Temporal lobe (tissue), 1 donor: ENCODE data around the gene APOBEC3A. TPM values are rescaled to one million over a fixed set of nuclear protein-coding genes. Genes with fewer than 3 reads are reported as not detected.

ENCODE experiments used
- total RNA-seq: library from RNA; depleted of rRNA; stranded (reverse); fragments of >200 nt; gene quantifications from one replicate; pipeline ENCODE4 v1.2.3, GENCODE V29; 2014

APOBEC3A gene
- total RNA-seq, 1 donor from 2014 or later, result 0.25 TPM

Other genes starting within 250 kb of the APOBEC3A start
- gene SUN2, start 201.6 kb upstream of the APOBEC3A start, total RNA-seq, result 77.9 TPM
- 17.7 TPM for gene DNAL4, start 163.5 kb upstream of the APOBEC3A start, total RNA-seq
- gene NPTXR, start 113.6 kb upstream of the APOBEC3A start, total RNA-seq, result 20.9 TPM
- 21.9 TPM for gene CBX6, start 85.4 kb upstream of the APOBEC3A start, total RNA-seq
- not detected for gene APOBEC3B, start 24.7 kb downstream of the APOBEC3A start, total RNA-seq
- 0.49 TPM for gene APOBEC3C, start 56.6 kb downstream of the APOBEC3A start, total RNA-seq
- gene APOBEC3D, start 63.5 kb downstream of the APOBEC3A start, total RNA-seq, result under 0.01 TPM
- gene APOBEC3F, start 83.3 kb downstream of the APOBEC3A start, total RNA-seq, result 0.49 TPM
- gene APOBEC3G, start 119.7 kb downstream of the APOBEC3A start, total RNA-seq, result 0.74 TPM
- not detected for gene APOBEC3H, start 139.6 kb downstream of the APOBEC3A start, total RNA-seq
- 4.7 TPM for gene CBX7, start 195.1 kb downstream of the APOBEC3A start, total RNA-seq